ENCODE measurements around the gene SEC14L5.

SEC14L5 gene

DNA sequence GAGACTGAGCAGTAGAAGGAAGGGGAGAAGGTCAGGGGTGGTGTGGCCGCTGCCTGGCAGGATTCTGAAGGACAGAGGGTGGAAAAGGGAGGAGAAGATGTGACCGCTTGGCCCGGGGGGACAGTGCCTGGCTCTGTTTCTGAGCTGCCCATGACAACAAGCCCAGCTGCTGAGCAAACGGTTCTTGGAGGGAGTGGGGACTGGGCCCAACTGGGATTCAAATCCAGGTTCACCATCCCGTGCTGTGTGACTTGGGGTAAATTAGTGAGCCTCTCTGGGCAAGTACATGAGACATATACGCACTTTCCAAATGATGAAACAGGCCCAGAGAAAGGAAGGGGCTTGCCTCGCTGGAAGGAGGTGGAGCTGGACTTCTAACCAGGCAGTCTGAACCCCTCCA lies 23.3 kb downstream of the SEC14L5 start:
- no peaks in the 10 kb centered on the region for H3K9me3 ChIP-seq (ENCODE audit: control insufficient read depth, insufficient read depth, low read length)
- H3K4me1 ChIP-seq (ENCODE audit: control insufficient read depth, insufficient read depth, low read length) = no peaks in the 10 kb centered on the region
- H3K36me3 ChIP-seq (ENCODE audit: control insufficient read depth, insufficient read depth, low read length) = no peaks in the 10 kb centered on the region
- H3K27me3 ChIP-seq (ENCODE audit: control insufficient read depth, insufficient read depth, low read length) = peaks cover 3% of the 10 kb centered on the region
- no peak overlapping the region for H3K9ac ChIP-seq (ENCODE audit: low read depth, low read length)
- no peak overlapping the region for H3K4me3 ChIP-seq (ENCODE audit: low read depth, low read length)

DNA sequence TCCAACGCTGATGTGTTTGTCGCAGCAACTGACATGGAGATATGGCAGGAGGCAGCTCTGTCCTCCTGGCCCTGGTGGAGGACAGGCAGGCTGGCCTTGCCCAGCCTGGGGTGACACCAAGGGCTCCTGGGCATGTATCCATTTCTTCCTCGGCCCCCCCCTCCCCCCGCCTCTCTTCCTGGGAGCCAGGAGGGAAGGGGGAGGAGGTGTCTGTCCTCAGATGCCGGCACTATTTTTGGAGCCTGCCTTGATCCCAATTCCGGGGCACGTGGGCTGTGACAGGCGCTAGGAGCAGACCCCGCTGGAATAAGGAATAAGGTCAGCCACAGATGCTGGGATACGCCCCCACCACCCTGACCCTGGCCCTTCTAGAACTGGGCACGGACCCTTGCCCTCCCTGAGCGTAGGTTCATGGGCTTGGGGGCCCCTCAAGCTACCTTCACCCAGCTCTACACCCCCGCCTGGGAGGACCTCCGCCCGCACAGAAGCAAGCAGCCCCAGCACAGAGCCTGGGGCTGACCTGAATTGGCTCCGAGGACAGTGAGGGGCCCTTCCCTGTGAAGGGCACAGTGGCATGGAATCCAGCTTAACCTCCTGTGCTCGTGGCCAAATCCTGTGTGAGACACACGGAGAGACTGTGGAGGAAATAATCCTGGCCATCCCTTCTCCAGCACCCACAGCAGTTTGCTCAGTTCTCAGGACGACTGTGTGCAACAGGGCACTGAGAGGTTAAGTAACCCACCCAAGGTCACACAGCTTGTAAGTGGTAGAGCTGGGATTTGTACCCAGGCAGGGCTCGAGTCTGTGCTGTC lies 24.1 kb downstream of the SEC14L5 start:
- Histone ChIP-seq H3K27me3 (ENCODE audit: control insufficient read depth, insufficient read depth, low read length) (peaks cover 11% of the 10 kb centered on the region), H3K4me1 (ENCODE audit: control insufficient read depth, insufficient read depth, low read length) (no peaks in the 10 kb centered on the region), H3K36me3 (ENCODE audit: control insufficient read depth, insufficient read depth, low read length) (no peaks in the 10 kb centered on the region), H3K9ac (ENCODE audit: low read depth, low read length) (no peak overlapping the region), H3K4me3 (ENCODE audit: low read depth, low read length) (no peak overlapping the region), H3K9me3 (ENCODE audit: control insufficient read depth, insufficient read depth, low read length) (no peaks in the 10 kb centered on the region)

DNA sequence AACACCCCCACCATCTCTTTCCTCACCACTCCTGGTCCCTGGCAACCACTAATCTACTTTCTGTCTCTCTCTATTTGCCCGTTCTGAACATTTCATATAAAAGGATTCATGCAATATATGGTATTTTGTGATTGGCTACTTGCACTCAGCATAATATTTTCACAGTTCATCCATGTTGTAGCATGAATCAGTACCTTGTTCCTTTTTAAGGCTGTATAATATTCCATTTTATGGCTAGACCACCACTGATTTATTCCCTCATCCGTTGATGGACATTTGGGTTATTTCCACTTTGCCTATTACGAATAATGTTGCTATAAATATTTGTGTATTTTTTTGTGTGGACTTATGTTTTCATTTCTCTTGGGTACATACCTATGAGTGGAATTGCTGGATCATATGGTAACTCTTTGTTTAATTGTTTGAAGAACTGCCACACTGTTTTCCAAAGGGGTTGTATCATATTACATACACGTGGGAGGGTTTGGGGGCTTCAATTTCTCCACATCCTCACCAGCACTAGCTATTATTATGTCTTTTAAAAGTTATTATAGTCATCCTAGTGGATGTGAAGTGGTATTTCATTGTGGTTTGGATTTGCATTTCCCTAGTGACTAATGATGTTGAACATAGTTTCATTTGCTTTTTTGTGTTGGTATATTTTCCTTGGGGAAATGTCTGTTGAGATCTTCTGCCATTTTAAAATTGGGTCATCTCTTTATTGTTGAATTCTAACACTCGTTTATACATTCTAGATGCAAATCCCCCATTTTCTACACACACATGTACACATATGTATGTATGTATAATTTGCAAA lies 26.3 kb downstream of the SEC14L5 start:
- no peaks in the 10 kb centered on the region for H3K9me3 ChIP-seq (ENCODE audit: control insufficient read depth, insufficient read depth, low read length)
- no peaks in the 10 kb centered on the region for H3K4me1 ChIP-seq (ENCODE audit: control insufficient read depth, insufficient read depth, low read length)

DNA sequence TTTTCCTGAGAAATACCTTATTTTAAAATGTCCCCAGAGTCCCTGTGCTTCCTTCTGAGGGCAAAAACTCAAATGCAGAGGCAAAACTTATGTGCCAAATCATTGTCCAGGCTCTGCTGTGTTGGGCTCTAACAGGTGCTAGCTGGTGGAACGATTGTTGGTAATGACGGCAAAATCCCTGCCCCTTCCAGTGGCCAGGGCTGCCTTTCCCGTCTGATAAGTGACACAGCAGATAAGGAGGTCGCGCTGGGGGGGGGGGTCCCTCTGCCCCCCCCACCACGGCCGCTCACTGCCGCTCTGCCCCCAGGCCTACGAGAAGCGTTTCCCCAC lies 29.1 kb downstream of the SEC14L5 start:
- no peaks in the 10 kb centered on the region for H3K36me3 ChIP-seq (ENCODE audit: control insufficient read depth, insufficient read depth, low read length)
- H3K4me1 ChIP-seq (ENCODE audit: control insufficient read depth, insufficient read depth, low read length) = no peaks in the 10 kb centered on the region
- no peaks in the 10 kb centered on the region for H3K9me3 ChIP-seq (ENCODE audit: control insufficient read depth, insufficient read depth, low read length)
- no peak overlapping the region for H3K9ac ChIP-seq (ENCODE audit: low read depth, low read length)
- H3K4me3 ChIP-seq (ENCODE audit: low read depth, low read length) = peak overlapping the region; percentile 55
- H3K27me3 ChIP-seq (ENCODE audit: control insufficient read depth, insufficient read depth, low read length) = peaks cover 26% of the 10 kb centered on the region

More for the DNA sequence above, 26.3 kb downstream of the SEC14L5 start:
- H3K9ac ChIP-seq (ENCODE audit: low read depth, low read length) = no peak overlapping the region
- H3K4me3 ChIP-seq (ENCODE audit: low read depth, low read length) = no peak overlapping the region
- no peaks in the 10 kb centered on the region for H3K36me3 ChIP-seq (ENCODE audit: control insufficient read depth, insufficient read depth, low read length)
- peaks cover 24% of the 10 kb centered on the region for H3K27me3 ChIP-seq (ENCODE audit: control insufficient read depth, insufficient read depth, low read length)

DNA sequence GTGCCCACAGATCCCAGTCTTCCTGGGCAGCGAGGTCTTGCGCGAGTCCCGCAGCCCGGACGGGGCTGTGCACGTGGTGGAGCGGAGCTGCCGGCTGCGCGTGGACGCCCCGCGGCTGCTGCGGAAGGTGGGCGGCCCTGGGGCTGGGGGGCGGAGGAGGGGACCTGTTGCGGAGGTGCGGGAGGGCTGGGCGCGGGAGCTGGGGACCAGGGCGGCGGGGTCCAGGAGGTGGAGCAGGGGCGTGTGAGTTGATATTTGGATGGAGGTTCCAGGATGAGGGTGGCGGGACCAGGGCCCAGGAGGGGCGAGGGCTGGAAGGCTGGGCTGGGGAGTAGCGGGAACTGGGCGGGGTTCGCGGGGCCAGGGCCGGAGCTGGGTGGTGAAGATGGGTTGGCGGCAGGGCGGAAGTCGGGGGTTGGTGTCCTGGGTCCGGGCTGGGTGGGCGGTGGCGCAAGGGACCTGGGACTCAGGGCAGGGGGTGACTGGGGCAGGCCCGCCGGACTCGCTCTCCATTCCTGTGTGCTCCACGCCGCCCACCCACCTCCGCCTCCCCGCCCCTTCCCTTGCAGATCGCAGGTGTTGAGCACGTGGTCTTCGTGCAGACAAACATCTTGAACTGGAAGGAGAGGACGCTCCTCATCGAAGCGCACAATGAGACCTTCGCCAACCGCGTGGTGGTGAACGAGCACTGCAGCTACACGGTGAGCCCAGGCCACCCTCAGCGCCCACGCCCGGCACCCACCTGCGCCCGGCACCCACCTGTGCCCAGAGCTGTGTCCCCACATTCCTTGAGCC lies 29.6 kb downstream of the SEC14L5 start:
- Histone ChIP-seq H3K9me3 (ENCODE audit: control insufficient read depth, insufficient read depth, low read length) (no peaks in the 10 kb centered on the region), H3K4me3 (ENCODE audit: low read depth, low read length) (peak overlapping the region; percentile 55), H3K36me3 (ENCODE audit: control insufficient read depth, insufficient read depth, low read length) (no peaks in the 10 kb centered on the region), H3K9ac (ENCODE audit: low read depth, low read length) (no peak overlapping the region), H3K4me1 (ENCODE audit: control insufficient read depth, insufficient read depth, low read length) (no peaks in the 10 kb centered on the region), H3K27me3 (ENCODE audit: control insufficient read depth, insufficient read depth, low read length) (peaks cover 26% of the 10 kb centered on the region)

DNA sequence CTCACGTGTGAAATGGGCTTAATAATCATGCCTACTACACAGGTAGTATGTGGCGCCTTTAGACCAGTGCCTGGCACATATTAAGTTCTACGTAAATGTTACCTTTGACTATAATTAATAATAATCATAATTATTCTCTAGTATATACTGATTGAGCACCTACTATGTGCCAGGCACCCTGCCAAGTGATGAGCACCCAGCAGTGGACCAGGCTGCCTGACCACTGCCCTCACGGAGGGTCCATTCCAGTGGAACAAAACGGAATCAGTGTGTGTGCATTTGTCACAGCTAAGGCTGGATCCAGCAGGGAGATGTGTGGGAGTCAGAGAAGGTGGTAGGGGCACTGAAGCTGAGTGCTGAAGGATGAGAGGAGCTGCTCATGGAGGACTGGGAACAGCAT lies 30.5 kb downstream of the SEC14L5 start:
- no peak overlapping the region for H3K9ac ChIP-seq (ENCODE audit: low read depth, low read length)
- no peaks in the 10 kb centered on the region for H3K4me1 ChIP-seq (ENCODE audit: control insufficient read depth, insufficient read depth, low read length)
- H3K4me3 ChIP-seq (ENCODE audit: low read depth, low read length) = no peak overlapping the region
- no peaks in the 10 kb centered on the region for H3K36me3 ChIP-seq (ENCODE audit: control insufficient read depth, insufficient read depth, low read length)
- peaks cover 26% of the 10 kb centered on the region for H3K27me3 ChIP-seq (ENCODE audit: control insufficient read depth, insufficient read depth, low read length)
- H3K9me3 ChIP-seq (ENCODE audit: control insufficient read depth, insufficient read depth, low read length) = no peaks in the 10 kb centered on the region

DNA sequence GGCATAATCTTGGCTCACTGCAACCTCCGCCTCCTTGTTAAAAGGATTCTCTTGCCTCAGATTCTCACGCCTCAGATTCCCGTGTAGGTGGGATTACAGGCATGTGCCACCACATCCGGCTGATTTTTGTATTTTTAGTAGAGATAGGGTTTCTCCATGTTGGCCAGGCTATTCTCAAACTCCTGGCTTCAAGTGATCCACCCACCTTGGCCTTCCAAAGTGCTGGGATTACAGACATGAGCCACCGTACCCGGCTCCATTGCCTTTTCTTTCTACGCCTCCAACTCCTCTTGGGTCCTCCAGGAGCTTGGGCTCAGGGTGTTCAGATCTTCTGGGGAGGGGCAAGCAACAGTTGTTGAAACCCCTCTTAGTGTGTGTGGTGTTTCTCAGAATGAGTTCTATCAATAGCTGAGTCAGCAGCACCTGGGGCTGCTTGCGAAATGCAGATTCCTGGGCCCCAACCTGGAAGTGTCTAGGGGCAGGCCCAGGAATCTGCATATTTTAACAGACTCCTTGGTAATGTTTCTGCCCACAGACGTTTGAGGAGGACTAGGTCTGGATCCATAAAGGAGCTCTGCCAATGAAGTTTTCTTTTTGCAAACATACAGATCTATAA lies 31.4 kb downstream of the SEC14L5 start:
- H3K9me3 ChIP-seq (ENCODE audit: control insufficient read depth, insufficient read depth, low read length) = no peaks in the 10 kb centered on the region
- H3K36me3 ChIP-seq (ENCODE audit: control insufficient read depth, insufficient read depth, low read length) = no peaks in the 10 kb centered on the region
- no peaks in the 10 kb centered on the region for H3K4me1 ChIP-seq (ENCODE audit: control insufficient read depth, insufficient read depth, low read length)
- H3K9ac ChIP-seq (ENCODE audit: low read depth, low read length) = no peak overlapping the region
- no peak overlapping the region for H3K4me3 ChIP-seq (ENCODE audit: low read depth, low read length)
- H3K27me3 ChIP-seq (ENCODE audit: control insufficient read depth, insufficient read depth, low read length) = peaks cover 26% of the 10 kb centered on the region

DNA sequence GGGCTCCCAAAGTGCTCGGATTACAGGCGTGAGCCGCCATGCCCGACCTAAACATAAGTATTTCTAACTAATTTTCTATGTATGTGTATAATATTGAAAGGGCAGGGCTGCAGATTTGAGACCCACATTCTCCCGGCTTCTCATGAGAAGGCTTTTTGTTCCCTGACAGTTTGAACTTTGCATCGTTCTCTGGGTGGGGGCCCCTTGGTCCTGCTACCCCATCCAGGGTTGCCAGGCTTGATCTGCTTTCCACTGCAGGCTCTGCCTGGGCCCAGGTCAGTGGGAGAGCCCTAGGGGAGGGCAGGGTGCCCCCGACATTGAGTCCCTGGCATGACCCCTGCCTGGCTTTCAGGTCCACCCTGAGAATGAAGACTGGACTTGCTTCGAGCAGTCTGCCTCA lies 32.3 kb downstream of the SEC14L5 start:
- H3K36me3 ChIP-seq (ENCODE audit: control insufficient read depth, insufficient read depth, low read length) = no peaks in the 10 kb centered on the region
- no peak overlapping the region for H3K9ac ChIP-seq (ENCODE audit: low read depth, low read length)
- no peak overlapping the region for H3K4me3 ChIP-seq (ENCODE audit: low read depth, low read length)
- H3K4me1 ChIP-seq (ENCODE audit: control insufficient read depth, insufficient read depth, low read length) = no peaks in the 10 kb centered on the region
- H3K27me3 ChIP-seq (ENCODE audit: control insufficient read depth, insufficient read depth, low read length) = peaks cover 26% of the 10 kb centered on the region
- no peaks in the 10 kb centered on the region for H3K9me3 ChIP-seq (ENCODE audit: control insufficient read depth, insufficient read depth, low read length)

DNA sequence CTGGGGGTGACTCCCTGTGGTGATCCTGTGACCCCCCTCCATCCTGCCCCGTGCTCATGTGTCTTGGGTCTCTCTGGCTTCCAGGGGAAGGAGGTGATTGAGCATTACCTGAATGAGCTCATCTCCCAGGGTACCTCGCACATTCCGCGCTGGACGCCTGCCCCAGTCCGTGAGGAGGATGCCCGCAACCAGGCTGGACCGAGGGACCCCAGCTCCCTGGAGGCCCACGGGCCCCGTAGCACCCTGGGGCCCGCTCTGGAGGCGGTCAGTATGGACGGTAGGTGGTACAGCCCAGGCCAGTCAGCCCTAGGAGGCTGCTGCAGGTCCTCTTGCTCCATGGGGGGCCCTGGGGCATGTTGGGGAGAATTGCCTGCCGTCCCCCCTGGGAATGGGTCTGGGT lies 33.6 kb downstream of the SEC14L5 start:
- Histone ChIP-seq H3K36me3 (ENCODE audit: control insufficient read depth, insufficient read depth, low read length) (no peaks in the 10 kb centered on the region), H3K9ac (ENCODE audit: low read depth, low read length) (no peak overlapping the region), H3K9me3 (ENCODE audit: control insufficient read depth, insufficient read depth, low read length) (no peaks in the 10 kb centered on the region), H3K4me3 (ENCODE audit: low read depth, low read length) (no peak overlapping the region), H3K4me1 (ENCODE audit: control insufficient read depth, insufficient read depth, low read length) (no peaks in the 10 kb centered on the region), H3K27me3 (ENCODE audit: control insufficient read depth, insufficient read depth, low read length) (peaks cover 20% of the 10 kb centered on the region)

DNA sequence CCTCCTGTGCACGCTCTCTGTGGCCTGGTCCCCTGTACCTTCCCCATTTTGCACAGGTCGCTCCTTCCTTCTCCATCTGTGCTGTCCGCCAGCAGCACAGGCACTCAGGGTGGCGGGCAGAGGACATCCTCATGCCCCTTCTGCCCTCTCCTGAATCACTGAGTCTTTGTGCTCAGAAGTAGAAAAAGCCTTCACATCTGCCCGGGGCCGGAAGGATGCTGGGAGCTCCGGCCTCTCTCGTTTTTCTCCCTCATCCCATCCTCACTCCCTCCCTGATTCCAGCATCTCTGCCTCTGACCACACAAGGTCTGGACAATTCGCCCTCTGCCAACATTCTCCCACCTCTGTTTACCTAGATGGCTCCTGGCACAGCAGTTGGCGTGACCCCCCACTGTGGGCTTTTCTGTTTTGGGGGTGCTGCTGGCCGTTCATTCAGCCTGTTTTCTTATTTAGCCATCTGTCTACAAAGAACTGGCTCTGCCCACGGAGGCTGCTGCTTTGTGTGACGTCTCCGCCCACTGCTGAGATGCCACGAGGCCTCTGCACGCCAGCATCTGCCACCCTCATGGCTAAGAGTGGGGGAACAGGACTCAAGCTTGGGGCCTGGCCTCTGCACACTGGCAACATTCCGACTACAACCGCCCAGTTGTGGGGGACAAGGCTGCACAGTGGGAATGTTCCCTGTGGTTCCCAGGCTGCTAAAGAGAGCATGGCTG lies 36.7 kb downstream of the SEC14L5 start:
- Histone ChIP-seq H3K9ac (ENCODE audit: low read depth, low read length) (no peak overlapping the region), H3K4me3 (ENCODE audit: low read depth, low read length) (no peak overlapping the region), H3K36me3 (ENCODE audit: control insufficient read depth, insufficient read depth, low read length) (no peaks in the 10 kb centered on the region), H3K4me1 (ENCODE audit: control insufficient read depth, insufficient read depth, low read length) (no peaks in the 10 kb centered on the region), H3K9me3 (ENCODE audit: control insufficient read depth, insufficient read depth, low read length) (no peaks in the 10 kb centered on the region), H3K27me3 (ENCODE audit: control insufficient read depth, insufficient read depth, low read length) (no peaks in the 10 kb centered on the region)

DNA sequence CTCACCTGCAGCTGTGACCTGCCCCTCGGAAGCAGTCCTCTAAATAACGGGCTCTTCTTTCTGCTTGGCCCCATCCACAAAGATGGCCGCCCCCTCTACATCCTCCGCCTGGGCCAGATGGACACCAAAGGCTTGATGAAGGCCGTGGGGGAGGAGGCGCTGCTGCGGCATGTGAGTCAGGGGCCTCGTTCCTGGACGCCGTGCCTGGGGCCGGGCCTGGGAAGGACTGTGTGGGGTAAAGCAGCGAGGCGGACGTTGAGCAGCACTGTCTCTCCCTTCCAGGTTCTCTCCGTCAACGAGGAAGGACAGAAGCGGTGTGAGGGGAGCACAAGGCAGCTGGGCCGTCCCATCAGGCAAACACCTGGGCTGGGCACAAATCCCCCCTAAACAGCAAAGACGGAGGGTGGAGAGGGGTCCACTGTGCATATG lies 42.5 kb downstream of the SEC14L5 start:
- Histone ChIP-seq H3K9ac (ENCODE audit: low read depth, low read length) (no peak overlapping the region), H3K27me3 (ENCODE audit: control insufficient read depth, insufficient read depth, low read length) (no peaks in the 10 kb centered on the region), H3K9me3 (ENCODE audit: control insufficient read depth, insufficient read depth, low read length) (no peaks in the 10 kb centered on the region), H3K36me3 (ENCODE audit: control insufficient read depth, insufficient read depth, low read length) (no peaks in the 10 kb centered on the region), H3K4me3 (ENCODE audit: low read depth, low read length) (no peak overlapping the region), H3K4me1 (ENCODE audit: control insufficient read depth, insufficient read depth, low read length) (no peaks in the 10 kb centered on the region)

Measured in iPS-15b (cell line).